Measurements from ENCODE around the gene PRH1. TPM values are rescaled to one million over a fixed set of nuclear protein-coding genes. Genes with fewer than 3 reads are reported as not detected.

Gene PRH1
- polyA plus RNA-seq, 1 donor (not counting 4 experiments of a cell fraction or from before 2014, with no cell fraction given): 4.9 TPM

- FAIRE-seq: no peak
These were observed 22.7 kb downstream of the PRH1 start for GRCh38 chr12:10861366-10861765.

GRCh38 chr12:10855807-10856206 is 28.2 kb downstream of the PRH1 start:
- dilution Hi-C loops (cut with MboI; ENCODE audit: extremely low pct_ligation_motif_present, low sequenced_read_pairs): no loop called here
- Histone ChIP-seq H3K4me1 (ENCODE audit: control insufficient read depth, extremely low read depth, insufficient read depth, low read length) (no peaks in the 10 kb centered on the region), H3K27me3 (ENCODE audit: control insufficient read depth, extremely low read depth, insufficient read depth, low read length) (no peaks in the 10 kb centered on the region)

More at GRCh38 chr12:10861366-10861765, 22.7 kb downstream of the PRH1 start:
- peaks cover 0 to 3% of the 10 kb centered on the region in 2 experiments for H3K36me3 ChIP-seq (ENCODE audit: control insufficient read depth in 2 of 2, extremely low read depth in 1 of 2, insufficient read depth in 2 of 2, low read length in 2 of 2)
- dilution Hi-C loops (cut with MboI; ENCODE audit: extremely low pct_ligation_motif_present, low sequenced_read_pairs): no loop called here
- no peaks in the 10 kb centered on the region for H3K4me1 ChIP-seq (ENCODE audit: control insufficient read depth, extremely low read depth, insufficient read depth, low read length)
- H3K9me1 ChIP-seq (ENCODE audit: control insufficient read depth, extremely low read depth, insufficient read depth, low read length): no peaks in the 10 kb centered on the region
- H3K4me2 ChIP-seq (ENCODE audit: control insufficient read depth, extremely low read depth, insufficient read depth, low read depth, low read length): no peak overlapping the region
- H3K27ac ChIP-seq (ENCODE audit: control insufficient read depth, insufficient read depth, low read length): no peak overlapping the region
- no peaks in the 10 kb centered on the region for H3K9me3 ChIP-seq (ENCODE audit: control insufficient read depth, low read depth, low read length)
- H3K4me3 ChIP-seq (ENCODE audit: control insufficient read depth in 2 of 3, extremely low read depth in 1 of 3, insufficient read depth in 2 of 3, low read depth in 1 of 3, low read length in 3 of 3): no peak overlapping the region
- H3K9ac ChIP-seq (ENCODE audit: control insufficient read depth, extremely low read depth, insufficient read depth, low read length): no peak overlapping the region
- H4K20me1 ChIP-seq (ENCODE audit: control insufficient read depth, extremely low read depth, insufficient read depth, low read length): no peaks in the 10 kb centered on the region
- TF ChIP-seq CTCF (optimal IDR thresholded peaks at IDR 0.05 in 1 of 3, IDR thresholded peaks at IDR 0.05 in 1 of 3, conservative IDR thresholded peaks at IDR 0.05 in 1 of 3; ENCODE audit: extremely low read depth in 1 of 3, insufficient read depth in 2 of 3, low read length in 3 of 3) (no peak), EZH2 (IDR thresholded peaks at IDR 0.05; ENCODE audit: low read length) (no peak)
- H2AFZ ChIP-seq (ENCODE audit: control insufficient read depth, low read length): no peak overlapping the region
- no peaks in the 10 kb centered on the region for H3K79me2 ChIP-seq (ENCODE audit: control insufficient read depth, insufficient read depth, low read length)
- no peak for DNase-seq (ENCODE audit: low read depth, low spot score)
- H3K27me3 ChIP-seq (ENCODE audit: control insufficient read depth, extremely low read depth, insufficient read depth, low read length): no peaks in the 10 kb centered on the region

More at GRCh38 chr12:10855807-10856206, 28.2 kb downstream of the PRH1 start:
- Histone ChIP-seq H3K9me3 (ENCODE audit: control insufficient read depth, low read depth, low read length) (peaks cover 3% of the 10 kb centered on the region), H3K4me2 (ENCODE audit: control insufficient read depth, extremely low read depth, insufficient read depth, low read depth, low read length) (no peak overlapping the region), H3K79me2 (ENCODE audit: control insufficient read depth, insufficient read depth, low read length) (no peaks in the 10 kb centered on the region), H4K20me1 (ENCODE audit: control insufficient read depth, extremely low read depth, insufficient read depth, low read length) (no peaks in the 10 kb centered on the region), H3K36me3 (ENCODE audit: control insufficient read depth in 2 of 2, extremely low read depth in 1 of 2, insufficient read depth in 2 of 2, low read length in 2 of 2) (peaks cover 0 to 3% of the 10 kb centered on the region in 2 experiments), H3K9me1 (ENCODE audit: control insufficient read depth, extremely low read depth, insufficient read depth, low read length) (no peaks in the 10 kb centered on the region), H2AFZ (ENCODE audit: control insufficient read depth, low read length) (no peak overlapping the region), H3K27ac (ENCODE audit: control insufficient read depth, insufficient read depth, low read length) (no peak overlapping the region), H3K9ac (ENCODE audit: control insufficient read depth, extremely low read depth, insufficient read depth, low read length) (no peak overlapping the region), H3K4me3 (ENCODE audit: control insufficient read depth in 2 of 3, extremely low read depth in 1 of 3, insufficient read depth in 2 of 3, low read depth in 1 of 3, low read length in 3 of 3) (no peak overlapping the region)
- no peak for FAIRE-seq
- no peak for DNase-seq (ENCODE audit: low read depth, low spot score)
- TF ChIP-seq EZH2 (IDR thresholded peaks at IDR 0.05; ENCODE audit: low read length) (no peak), CTCF (optimal IDR thresholded peaks at IDR 0.05 in 1 of 3, IDR thresholded peaks at IDR 0.05 in 1 of 3, conservative IDR thresholded peaks at IDR 0.05 in 1 of 3; ENCODE audit: extremely low read depth in 1 of 3, insufficient read depth in 2 of 3, low read length in 3 of 3) (no peak)
